A549 (cell line): ENCODE results near the gene DYNC2H1. TPM values are rescaled to one million over a fixed set of nuclear protein-coding genes. Genes with fewer than 3 reads are reported as not detected.

Source experiments
- ATAC-seq, 2 experiments: fragments of 200-7000 bp in 1 of 2; fragments of >200 bp in 1 of 2; cut with Nextera tagmentation in 1 of 2; cut with Tn5 transposase in 1 of 2; 3 replicates each; pipeline versions ENCODE4 v1.8.0 to v1.9.1; 2018 to 2020; ENCODE audit warnings: mild to moderate bottlenecking in 1 of 2, moderate library complexity in 1 of 2
- CTCF ChIA-PET: fragments of 300-600 bp; sonication (Branson Sonifier 250); formaldehyde crosslinking; extraction: SDS; loops from one replicate; lab custom pipeline; 2021; ENCODE audit warnings: antibody characterized with exemption, inconsistent platforms; lab: Yijun Ruan, JAX
- POLR2A ChIA-PET: fragments of 350-600 bp; formaldehyde crosslinking; extraction: SDS; loops from one replicate; lab custom pipeline; 2021; ENCODE audit warnings: antibody characterized with exemption, inconsistent platforms; lab: Yijun Ruan, JAX
- DNase-seq, 2 experiments: peaks; one replicate each; pipeline versions ENCODE4 v3.0.0 to v3.0.0-alpha.2; 2011 to 2016; ENCODE audit warnings: low read depth in 1 of 2, low spot score in 1 of 2
- FAIRE-seq: peaks from 2 replicates; lab custom pipeline; 2011; peaks lifted over from hg19 to GRCh38; lab: Jason Lieb, UNC
- H3K27ac ChIP-seq, 2 experiments: fragments of >200 bp; sonication (Bioruptor Twin); formaldehyde crosslinking; 3 replicates each; pipeline ENCODE4 v1.5.1; 2016 to 2017
- H3K4me1 ChIP-seq: fragments of >200 bp; sonication (Bioruptor Twin); formaldehyde crosslinking; 3 replicates; pipeline ENCODE4 v1.6.1; 2016
- H3K4me2 ChIP-seq: fragments of >200 bp; sonication (Bioruptor Twin); formaldehyde crosslinking; 3 replicates; pipeline ENCODE4 v1.6.1; 2016
- H3K4me3 ChIP-seq: fragments of >200 bp; sonication (Bioruptor Twin); formaldehyde crosslinking; 3 replicates; pipeline ENCODE4 v1.5.1; 2016
- H3K9me3 ChIP-seq: fragments of >200 bp; sonication (Bioruptor Twin); formaldehyde crosslinking; 3 replicates; pipeline ENCODE4 v1.6.1; 2016
- ATOH8 ChIP-seq: fragments of 250-450 bp; sonication (Bioruptor Pico); IDR thresholded peaks from 2 replicates; pipeline ENCODE4 v1.5.0; 2020; ENCODE audit warnings: low read depth, mild to moderate bottlenecking, moderate library complexity
- CBX2 ChIP-seq: fragments of 200-600 bp; sonication (generic); IDR thresholded peaks from 2 replicates; pipeline ENCODE4 v1.6.1; 2016; ENCODE audit warnings: low read depth, mild to moderate bottlenecking, borderline replicate concordance
- CBX8 ChIP-seq: fragments of 200-600 bp; sonication (generic); IDR thresholded peaks from 2 replicates; pipeline ENCODE4 v1.6.1; 2016
- CHD4 ChIP-seq: fragments of 200-600 bp; sonication (generic); IDR thresholded peaks from 2 replicates; pipeline ENCODE4 v1.6.1; 2016; ENCODE audit warnings: antibody characterized with exemption, mild to moderate bottlenecking, borderline replicate concordance
- E2F6 ChIP-seq: IDR thresholded peaks from 2 replicates; pipeline ENCODE4 v1.6.1; 2012; ENCODE audit warnings: low read depth, borderline replicate concordance
- EHF ChIP-seq: fragments of 250-450 bp; sonication (Bioruptor Pico); IDR thresholded peaks from 2 replicates; pipeline ENCODE4 v1.5.0; 2020; ENCODE audit warnings: mild to moderate bottlenecking
- EHMT2 ChIP-seq: fragments of 200-600 bp; sonication (generic); IDR thresholded peaks from 2 replicates; pipeline ENCODE4 v1.6.1; 2016; ENCODE audit warnings: antibody characterized with exemption, low read depth, mild to moderate bottlenecking, moderate library complexity
- EP300 ChIP-seq, 2 experiments: fragments of >200 bp; sonication (Bioruptor Twin); formaldehyde crosslinking; IDR thresholded peaks; 2 replicates in 1 of 2; 3 replicates in 1 of 2; pipeline ENCODE4 v1.6.1; 2016 to 2017
- ESRRA ChIP-seq: fragments of 150-350 bp; IDR thresholded peaks from 2 replicates; pipeline ENCODE4 v1.6.1; 2014; ENCODE audit warnings: mild to moderate bottlenecking, low read length, borderline replicate concordance
- FOSB ChIP-seq: fragments of 250-450 bp; sonication (Bioruptor Pico); IDR thresholded peaks from 2 replicates; pipeline ENCODE4 v1.5.0; 2020; ENCODE audit warnings: mild to moderate bottlenecking, moderate library complexity
- FOXS1 ChIP-seq: fragments of 250-450 bp; sonication (Bioruptor Pico); IDR thresholded peaks from 2 replicates; pipeline ENCODE4 v1.5.0; 2020; ENCODE audit warnings: mild to moderate bottlenecking, moderate library complexity
- HES2 ChIP-seq: fragments of >200 bp; sonication (Bioruptor Twin); formaldehyde crosslinking; IDR thresholded peaks from 2 replicates; pipeline ENCODE4 v1.6.1; 2016
- HOXA7 ChIP-seq: fragments of 250-450 bp; sonication (Bioruptor Pico); IDR thresholded peaks from 2 replicates; pipeline ENCODE4 v1.5.0; 2020; ENCODE audit warnings: mild to moderate bottlenecking, moderate library complexity
- HOXB13 ChIP-seq: fragments of 250-450 bp; sonication (Bioruptor Pico); IDR thresholded peaks from 2 replicates; pipeline ENCODE4 v1.5.0; 2020; ENCODE audit warnings: low read depth, mild to moderate bottlenecking, moderate library complexity
- JUN ChIP-seq, 2 experiments: fragments of >200 bp; sonication (Bioruptor Twin); formaldehyde crosslinking; IDR thresholded peaks; 2 replicates in 1 of 2; 3 replicates in 1 of 2; pipeline ENCODE4 v1.6.1; 2016 to 2017
- KDM5A ChIP-seq: fragments of 200-600 bp; sonication (generic); IDR thresholded peaks from 2 replicates; pipeline ENCODE4 v1.6.1; 2016; ENCODE audit warnings: antibody characterized with exemption, mild to moderate bottlenecking
- MAFK ChIP-seq: fragments of 450-650 bp; IDR thresholded peaks from 2 replicates; pipeline ENCODE4 v1.6.1; 2014; ENCODE audit not compliant: partially characterized antibody
- MAZ ChIP-seq: fragments of 150-350 bp; IDR thresholded peaks from 2 replicates; pipeline ENCODE4 v1.6.1; 2014; ENCODE audit warnings: antibody characterized with exemption, low read depth, low read length, borderline replicate concordance
- PBX3 ChIP-seq: IDR thresholded peaks from 2 replicates; pipeline ENCODE4 v1.6.1; 2012
- REST ChIP-seq: fragments of 200-600 bp; sonication (generic); IDR thresholded peaks from 2 replicates; pipeline ENCODE4 v1.6.1; 2016; ENCODE audit warnings: antibody characterized with exemption, mild to moderate bottlenecking, moderate library complexity
- USF2 ChIP-seq: fragments of 450-650 bp; IDR thresholded peaks from 2 replicates; pipeline ENCODE4 v1.6.1; 2014; ENCODE audit warnings: antibody characterized with exemption
- ZSCAN20 ChIP-seq: fragments of 250-450 bp; sonication (Bioruptor Pico); IDR thresholded peaks from 2 replicates; pipeline ENCODE4 v1.8.0; 2022; ENCODE audit warnings: mild to moderate bottlenecking, moderate library complexity
- WGBS: methylation state at CpG from one replicate; pipeline ENCODE4 v1.1.6; 2017; ENCODE audit errors: missing lambda C conversion rate; 5-methylcytosine and 5-hydroxymethylcytosine counted together
- polyA plus RNA-seq, 4 experiments: library from polyadenylated mRNA; depleted of rRNA in 3 of 4; stranded (reverse); fragments of >200 nt; fragmentation: RNase III in 1 of 4; extraction: RNeasy Plus Mini Kit Qiagen cat#74134 plus additional on column Dnase treatment in 1 of 4; gene quantifications; 2 replicates in 3 of 4; 3 replicates in 1 of 4; pipeline ENCODE4 v1.2.3, GENCODE V29; 2011 to 2017

DYNC2H1 gene
- polyA plus RNA-seq, 2 of the 4 experiments (the other 2 are of a cell fraction): 4.9 to 14.8 TPM

GRCh38 chr11:103061656-103062055 is 47.6 kb upstream of the DYNC2H1 start (continued):
- TF ChIP-seq CHD4 (no peak), CBX2 (no peak), FOXS1 (no peak), HOXA7 (CRISPR knock-in tag) (no peak), ATOH8 (CRISPR knock-in tag) (no peak), JUN (IDR thresholded peaks at IDR 0.05) (no peak)
- TF ChIP-seq, all 56 proteins: peak for 0

GRCh38 chr11:103067118-103067517 is 42.1 kb upstream of the DYNC2H1 start:
- WGBS: 90% methylated on average over 1 of the region's 1 CpG
- H3K4me2 ChIP-seq: no peak overlapping the region
- DNase-seq (no peak), ATAC-seq (no peak), FAIRE-seq (no peak)
- no peak overlapping the region for H3K27ac ChIP-seq
- H3K4me3 ChIP-seq: no peak overlapping the region
- ChIA-PET CTCF (no interaction called here), POLR2A (no interaction called here)
- no peaks in the 10 kb centered on the region for H3K9me3 ChIP-seq
- no peak for TF ChIP-seq E2F6
- TF ChIP-seq HES2: no peak
- no peak for TF ChIP-seq EP300 (IDR thresholded peaks at IDR 0.05)
- TF ChIP-seq MAZ: no peak
- no peak for TF ChIP-seq USF2
- no peak for TF ChIP-seq MAFK
- TF ChIP-seq HOXA7 (CRISPR knock-in tag): no peak
- no peak for TF ChIP-seq EHMT2
- TF ChIP-seq KDM5A: no peak
- TF ChIP-seq REST: no peak
- no peak for TF ChIP-seq PBX3
- TF ChIP-seq ZSCAN20 (CRISPR knock-in tag): no peak
- no peak for TF ChIP-seq ESRRA
- TF ChIP-seq FOXS1: no peak
- no peak for TF ChIP-seq CHD4
- TF ChIP-seq FOSB (CRISPR knock-in tag): no peak
- TF ChIP-seq EHF (CRISPR knock-in tag): no peak
- TF ChIP-seq CBX8: no peak
- TF ChIP-seq CBX2: no peak
- TF ChIP-seq HOXB13: no peak
- H3K4me1 ChIP-seq: no peaks in the 10 kb centered on the region
